ENCODE data around the gene KRT72. TPM values are rescaled to one million over a fixed set of nuclear protein-coding genes. Genes with fewer than 3 reads are reported as not detected.
A peak's percentile ranks its signal among the peaks of the same experiment; 100 is the strongest.

Gene KRT72
- polyA plus RNA-seq (ENCODE audit: low read depth in 6 of 6) = not detected

GRCh38 chr12:52600941-52601481, at the start of gene KRT72:
Gene KRT72, minus strand, starts transcription at chr12:52601463. Its CDS starts 11 bp downstream, at chr12:52601452.
- no peaks in the 10 kb centered on the region for H3K4me1 Mint-ChIP-seq
- no peak for ATAC-seq (ENCODE audit: low read depth in 2 of 2)
- peaks cover 50 to 53% (median 50%) of the 10 kb centered on the region in 3 donors for H3K27me3 Mint-ChIP-seq
- no peak within 1 kb of the TSS for H3K4me3 Mint-ChIP-seq
- no peak within 1 kb of the TSS for H3K27ac Mint-ChIP-seq
- no peak for DNase-seq
- no peaks in the 10 kb centered on the region for H3K36me3 Mint-ChIP-seq
- H3K9me3 Mint-ChIP-seq = peaks cover 0 to 4% (median 0%) of the 10 kb centered on the region in 7 donors

- peaks cover 0 to 13% (median 1%) of the 10 kb centered on the region in 7 donors for H3K9me3 Mint-ChIP-seq
- H3K27ac Mint-ChIP-seq = peak overlapping the region in 1 of 6 donors; percentile 73
- no peaks in the 10 kb centered on the region for H3K4me1 Mint-ChIP-seq
Measured at GRCh38 chr12:52650520-52651081, 49.3 kb upstream of the KRT72 start.

GRCh38 chr12:52649066-52649465, 47.8 kb upstream of the KRT72 start:
- Mint-ChIP-seq H3K9me3 (peaks cover 0 to 13% (median 1%) of the 10 kb centered on the region in 7 donors), H3K27ac (no peak overlapping the region), H3K27me3 (peaks cover 10 to 24% (median 10%) of the 10 kb centered on the region in 3 donors), H3K36me3 (no peaks in the 10 kb centered on the region), H3K4me3 (no peak overlapping the region), H3K4me1 (no peaks in the 10 kb centered on the region)
- ATAC-seq (ENCODE audit: low read depth in 2 of 2) = no peak
- DNase-seq = no peak

More at GRCh38 chr12:52650520-52651081, 49.3 kb upstream of the KRT72 start:
- Mint-ChIP-seq H3K36me3 (no peaks in the 10 kb centered on the region), H3K27me3 (peaks cover 8 to 23% (median 20%) of the 10 kb centered on the region in 3 donors), H3K4me3 (no peak overlapping the region)
- DNase-seq (no peak), ATAC-seq (ENCODE audit: low read depth in 2 of 2) (no peak)

- no peaks in the 10 kb centered on the region for H3K4me1 Mint-ChIP-seq
Measured at GRCh38 chr12:52648012-52648550, 46.8 kb upstream of the KRT72 start.

GRCh38 chr12:52647601-52648000, 46.3 kb upstream of the KRT72 start:
- DNase-seq = no peak
- H3K9me3 Mint-ChIP-seq = peaks cover 0 to 10% (median 1%) of the 10 kb centered on the region in 7 donors
- H3K4me1 Mint-ChIP-seq = no peaks in the 10 kb centered on the region
- no peak for ATAC-seq (ENCODE audit: low read depth in 2 of 2)
- no peak overlapping the region for H3K27ac Mint-ChIP-seq
- no peak overlapping the region for H3K4me3 Mint-ChIP-seq
- H3K36me3 Mint-ChIP-seq = no peaks in the 10 kb centered on the region
- H3K27me3 Mint-ChIP-seq = peaks cover 10 to 30% (median 10%) of the 10 kb centered on the region in 3 donors

More at GRCh38 chr12:52648012-52648550, 46.8 kb upstream of the KRT72 start:
- Mint-ChIP-seq H3K36me3 (no peaks in the 10 kb centered on the region), H3K27ac (no peak overlapping the region), H3K4me3 (no peak overlapping the region), H3K27me3 (peaks cover 10 to 28% (median 10%) of the 10 kb centered on the region in 3 donors), H3K9me3 (peaks cover 0 to 13% (median 1%) of the 10 kb centered on the region in 7 donors)
- ATAC-seq (ENCODE audit: low read depth in 2 of 2) (no peak), DNase-seq (no peak)

- H3K4me1 Mint-ChIP-seq = no peaks in the 10 kb centered on the region
Measured at GRCh38 chr12:52646613-52647012, 45.4 kb upstream of the KRT72 start.

GRCh38 chr12:52645982-52646381, 44.7 kb upstream of the KRT72 start:
- no peak for DNase-seq
- Mint-ChIP-seq H3K27me3 (peaks cover 10 to 33% (median 20%) of the 10 kb centered on the region in 3 donors), H3K9me3 (peaks cover 0 to 1% (median 0%) of the 10 kb centered on the region in 7 donors), H3K36me3 (no peaks in the 10 kb centered on the region), H3K4me3 (no peak overlapping the region), H3K27ac (peak overlapping the region in 1 of 6 donors; percentile 3), H3K4me1 (no peaks in the 10 kb centered on the region)
- no peak for ATAC-seq (ENCODE audit: low read depth in 2 of 2)

More at GRCh38 chr12:52646613-52647012, 45.4 kb upstream of the KRT72 start:
- peaks cover 0 to 1% (median 0%) of the 10 kb centered on the region in 7 donors for H3K9me3 Mint-ChIP-seq
- H3K27ac Mint-ChIP-seq = no peak overlapping the region
- DNase-seq (no peak), ATAC-seq (ENCODE audit: low read depth in 2 of 2) (no peak)
- H3K4me3 Mint-ChIP-seq = no peak overlapping the region
- no peaks in the 10 kb centered on the region for H3K36me3 Mint-ChIP-seq
- peaks cover 10 to 33% (median 18%) of the 10 kb centered on the region in 3 donors for H3K27me3 Mint-ChIP-seq

- Mint-ChIP-seq H3K27ac (no peak overlapping the region), H3K9me3 (peaks cover 0 to 1% (median 0%) of the 10 kb centered on the region in 7 donors), H3K4me1 (no peaks in the 10 kb centered on the region), H3K27me3 (peaks cover 10 to 33% (median 20%) of the 10 kb centered on the region in 3 donors), H3K36me3 (no peaks in the 10 kb centered on the region), H3K4me3 (peak overlapping the region in 1 of 8 donors; percentile 69)
- no peak for ATAC-seq (ENCODE audit: low read depth in 2 of 2)
- no peak for DNase-seq
Measured at GRCh38 chr12:52645120-52645761, 44.0 kb upstream of the KRT72 start.

- H3K4me3 Mint-ChIP-seq = no peak overlapping the region
- no peak for ATAC-seq (ENCODE audit: low read depth in 2 of 2)
- peaks cover 0 to 1% (median 0%) of the 10 kb centered on the region in 7 donors for H3K9me3 Mint-ChIP-seq
- no peak overlapping the region for H3K27ac Mint-ChIP-seq
- DNase-seq = no peak
- H3K36me3 Mint-ChIP-seq = no peaks in the 10 kb centered on the region
- peaks cover 10 to 37% (median 20%) of the 10 kb centered on the region in 3 donors for H3K27me3 Mint-ChIP-seq
- no peaks in the 10 kb centered on the region for H3K4me1 Mint-ChIP-seq
Measured at GRCh38 chr12:52644078-52644415, 42.8 kb upstream of the KRT72 start.

GRCh38 chr12:52643233-52644077, 42.2 kb upstream of the KRT72 start:
- DNase-seq (no peak), ATAC-seq (ENCODE audit: low read depth in 2 of 2) (no peak)
- Mint-ChIP-seq H3K4me1 (no peaks in the 10 kb centered on the region), H3K27me3 (peaks cover 10 to 37% (median 20%) of the 10 kb centered on the region in 3 donors), H3K9me3 (peaks cover 0 to 1% (median 0%) of the 10 kb centered on the region in 7 donors), H3K36me3 (no peaks in the 10 kb centered on the region), H3K27ac (no peak overlapping the region), H3K4me3 (no peak overlapping the region)

GRCh38 chr12:52641468-52641867, 40.2 kb upstream of the KRT72 start:
- H3K36me3 Mint-ChIP-seq = no peaks in the 10 kb centered on the region
- no peak overlapping the region for H3K27ac Mint-ChIP-seq
- DNase-seq (no peak), ATAC-seq (ENCODE audit: low read depth in 2 of 2) (no peak)
- no peak overlapping the region for H3K4me3 Mint-ChIP-seq
- peaks cover 5 to 33% (median 18%) of the 10 kb centered on the region in 3 donors for H3K27me3 Mint-ChIP-seq
- H3K9me3 Mint-ChIP-seq = no peaks in the 10 kb centered on the region
- no peaks in the 10 kb centered on the region for H3K4me1 Mint-ChIP-seq

GRCh38 chr12:52637299-52637698, 36.0 kb upstream of the KRT72 start:
- H3K9me3 Mint-ChIP-seq = no peaks in the 10 kb centered on the region
- H3K4me3 Mint-ChIP-seq = no peak overlapping the region
- DNase-seq = no peak
- peaks cover 0 to 19% (median 19%) of the 10 kb centered on the region in 3 donors for H3K27me3 Mint-ChIP-seq
- no peak for ATAC-seq (ENCODE audit: low read depth in 2 of 2)
- no peaks in the 10 kb centered on the region for H3K36me3 Mint-ChIP-seq
- no peaks in the 10 kb centered on the region for H3K4me1 Mint-ChIP-seq
- no peak overlapping the region for H3K27ac Mint-ChIP-seq

Measured in naive B cell (primary cell).